ENCODE measurements around the gene DPP10. TPM values are rescaled to one million over a fixed set of nuclear protein-coding genes. Genes with fewer than 3 reads are reported as not detected.

DPP10 gene
- total RNA-seq, 2 experiments from 2014 or later = not detected

- ATAC-seq (no peak), DNase-seq (no peak)
- Mint-ChIP-seq H3K4me1 (ENCODE audit: low read depth) (no peaks in the 10 kb centered on the region), H3K36me3 (ENCODE audit: low read depth) (no peaks in the 10 kb centered on the region), H3K4me3 (no peak overlapping the region), H3K27me3 (no peaks in the 10 kb centered on the region), H3K9me3 (peaks cover 6% of the 10 kb centered on the region), H3K27ac (no peak overlapping the region)
- ChIA-PET POLR2A (no interaction called here), CTCF (no interaction called here)
- TF ChIP-seq CTCF (IDR thresholded peaks at IDR 0.05) = no peak
- intact Hi-C loops (cut with micrococcal nuclease) = no loop called here
Observed at GRCh38 chr2:115277366-115277765, 834.9 kb downstream of the DPP10 start.

GRCh38 chr2:115285416-115285815 lies 843.0 kb downstream of the DPP10 start:
- ATAC-seq = no peak
- Mint-ChIP-seq H3K9me3 (peaks cover 5% of the 10 kb centered on the region), H3K4me3 (no peak overlapping the region), H3K36me3 (ENCODE audit: low read depth) (no peaks in the 10 kb centered on the region), H3K27ac (no peak overlapping the region), H3K27me3 (no peaks in the 10 kb centered on the region), H3K4me1 (ENCODE audit: low read depth) (no peaks in the 10 kb centered on the region)
- ChIA-PET CTCF (interaction anchor here (1.9 kb wide), 1 partner anchor 12 kb away, joined by 4 read pairs; no protein-coding TSS in a partner anchor), POLR2A (no interaction called here)
- no peak for DNase-seq
- intact Hi-C loops (cut with micrococcal nuclease) = no loop called here
- no peak for TF ChIP-seq CTCF (IDR thresholded peaks at IDR 0.05)

DNA sequence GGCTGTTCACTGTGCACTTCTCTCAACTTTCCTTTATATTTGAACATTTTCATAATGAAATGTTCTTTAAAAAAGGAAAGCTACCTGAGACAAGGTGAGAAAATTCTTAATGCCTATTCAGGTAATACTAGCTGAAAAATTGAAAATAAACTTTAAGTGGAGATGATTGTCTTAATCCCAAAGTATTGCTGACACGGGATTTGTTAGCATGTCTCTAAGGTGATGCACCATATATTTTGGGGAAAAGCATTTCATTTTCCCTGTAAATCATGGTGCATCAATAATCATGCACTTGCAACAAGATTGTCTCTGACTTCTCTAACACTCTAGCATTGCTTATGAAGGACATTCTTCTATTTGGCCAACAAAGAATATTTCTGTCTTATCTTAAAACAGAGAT lies 848.0 kb downstream of the DPP10 start:
- no peak for ATAC-seq
- no peak overlapping the region for H3K4me3 Mint-ChIP-seq
- H3K27ac Mint-ChIP-seq = no peak overlapping the region
- H3K36me3 Mint-ChIP-seq (ENCODE audit: low read depth) = no peaks in the 10 kb centered on the region
- ChIA-PET CTCF (no interaction called here), POLR2A (no interaction called here)
- H3K9me3 Mint-ChIP-seq = peaks cover 7% of the 10 kb centered on the region
- no peak for TF ChIP-seq CTCF (IDR thresholded peaks at IDR 0.05)
- H3K4me1 Mint-ChIP-seq (ENCODE audit: low read depth) = no peaks in the 10 kb centered on the region
- DNase-seq = no peak
- no peaks in the 10 kb centered on the region for H3K27me3 Mint-ChIP-seq
- intact Hi-C loops (cut with micrococcal nuclease) = no loop called here

- Mint-ChIP-seq H3K9me3 (peaks cover 8% of the 10 kb centered on the region), H3K27ac (no peak overlapping the region), H3K36me3 (ENCODE audit: low read depth) (no peaks in the 10 kb centered on the region), H3K27me3 (no peaks in the 10 kb centered on the region), H3K4me3 (no peak overlapping the region), H3K4me1 (ENCODE audit: low read depth) (no peaks in the 10 kb centered on the region)
- no peak for ATAC-seq
- intact Hi-C loops (cut with micrococcal nuclease) = no loop called here
- CTCF ChIA-PET = no interaction called here
- no peak for TF ChIP-seq CTCF (IDR thresholded peaks at IDR 0.05)
- DNase-seq = no peak
- POLR2A ChIA-PET = no interaction called here
Observed at GRCh38 chr2:115292742-115293141, 850.3 kb downstream of the DPP10 start.

- TF ChIP-seq CTCF (IDR thresholded peaks at IDR 0.05) = no peak
- no peak overlapping the region for H3K4me3 Mint-ChIP-seq
- H3K27ac Mint-ChIP-seq = no peak overlapping the region
- H3K36me3 Mint-ChIP-seq (ENCODE audit: low read depth) = no peaks in the 10 kb centered on the region
- no peak for ATAC-seq
- DNase-seq = no peak
- no peaks in the 10 kb centered on the region for H3K4me1 Mint-ChIP-seq (ENCODE audit: low read depth)
- intact Hi-C loops (cut with micrococcal nuclease) = no loop called here
- CTCF ChIA-PET = no interaction called here
- POLR2A ChIA-PET = no interaction called here
- no peaks in the 10 kb centered on the region for H3K27me3 Mint-ChIP-seq
- H3K9me3 Mint-ChIP-seq = peaks cover 9% of the 10 kb centered on the region
Observed at GRCh38 chr2:115294999-115295398, 852.6 kb downstream of the DPP10 start.

Measured in activated CD8-positive, alpha-beta T cell treated with anti-CD3 and anti-CD28 coated beads for 36 hours (primary cell).